ENCODE measurements around the gene NFIA.

DNA sequence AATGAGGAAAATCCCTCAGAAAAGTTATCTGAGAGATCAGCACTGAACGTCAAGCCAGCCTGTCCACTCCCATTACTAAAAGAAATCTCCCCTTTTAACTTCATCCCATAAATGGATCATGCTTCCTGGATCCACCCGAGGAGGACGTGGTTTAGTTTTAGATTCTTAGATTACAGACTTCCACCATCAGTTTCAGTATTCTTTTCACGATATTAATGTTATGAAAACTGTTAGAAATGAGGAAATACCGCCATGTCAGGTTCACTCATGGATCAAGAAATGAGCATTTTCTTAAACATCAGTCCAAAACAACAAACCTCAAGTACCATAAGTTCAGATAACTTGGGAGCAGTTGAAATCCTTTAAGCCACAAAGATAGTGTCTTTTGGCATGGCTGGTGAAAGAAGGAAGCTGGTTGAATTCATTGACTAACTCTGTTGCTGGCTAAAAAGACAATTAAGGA is 49.8 kb downstream of the NFIA start:
- TF ChIP-seq, protein P1, sequence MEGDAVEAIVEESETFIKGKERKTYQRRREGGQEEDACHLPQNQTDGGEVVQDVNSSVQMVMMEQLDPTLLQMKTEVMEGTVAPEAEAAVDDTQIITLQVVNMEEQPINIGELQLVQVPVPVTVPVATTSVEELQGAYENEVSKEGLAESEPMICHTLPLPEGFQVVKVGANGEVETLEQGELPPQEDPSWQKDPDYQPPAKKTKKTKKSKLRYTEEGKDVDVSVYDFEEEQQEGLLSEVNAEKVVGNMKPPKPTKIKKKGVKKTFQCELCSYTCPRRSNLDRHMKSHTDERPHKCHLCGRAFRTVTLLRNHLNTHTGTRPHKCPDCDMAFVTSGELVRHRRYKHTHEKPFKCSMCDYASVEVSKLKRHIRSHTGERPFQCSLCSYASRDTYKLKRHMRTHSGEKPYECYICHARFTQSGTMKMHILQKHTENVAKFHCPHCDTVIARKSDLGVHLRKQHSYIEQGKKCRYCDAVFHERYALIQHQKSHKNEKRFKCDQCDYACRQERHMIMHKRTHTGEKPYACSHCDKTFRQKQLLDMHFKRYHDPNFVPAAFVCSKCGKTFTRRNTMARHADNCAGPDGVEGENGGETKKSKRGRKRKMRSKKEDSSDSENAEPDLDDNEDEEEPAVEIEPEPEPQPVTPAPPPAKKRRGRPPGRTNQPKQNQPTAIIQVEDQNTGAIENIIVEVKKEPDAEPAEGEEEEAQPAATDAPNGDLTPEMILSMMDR (conservative IDR thresholded peaks at IDR 0.05; ENCODE audit: low read length): no peak
- TF ChIP-seq EZH2phosphoT487 (IDR thresholded peaks at IDR 0.05; ENCODE audit: borderline replicate concordance): no peak

All from Loucy (cell line).